Superior temporal gyrus (tissue), 1 donor: ENCODE data around the gene PTGR3.

Experiments used
- DNase-seq: peaks from one replicate; pipeline ENCODE4 v3.0.0-alpha.2; 2016; ENCODE audit errors: extremely low spot score

Gene PTGR3

GRCh38 chr18:75214766-75215510 is 6.0 kb upstream of the PTGR3 start:
- DNase-seq = no peak

GRCh38 chr18:75214332-75214690 is 5.4 kb upstream of the PTGR3 start:
- no peak for DNase-seq

GRCh38 chr18:75213611-75214331 is 4.8 kb upstream of the PTGR3 start:
- no peak for DNase-seq

- DNase-seq = peak; percentile 38
Measured at GRCh38 chr18:75212751-75213090, 3.8 kb upstream of the PTGR3 start.

GRCh38 chr18:75211953-75212750 is 3.2 kb upstream of the PTGR3 start:
- peak; percentile 24 for DNase-seq

- DNase-seq = no peak
Measured at GRCh38 chr18:75211626-75211952, 2.6 kb upstream of the PTGR3 start.

GRCh38 chr18:75211002-75211621 is 2.2 kb upstream of the PTGR3 start:
- DNase-seq = no peak

GRCh38 chr18:75210274-75211001 is 1.5 kb upstream of the PTGR3 start, which contains the start of gene TSHZ1:
TSHZ1 (plus strand) TSS chr18:75210797; CDS start chr18:75211877, 1,080 bp downstream.
- DNase-seq = peak; percentile 89

- no peak for DNase-seq
Measured at GRCh38 chr18:75209951-75210258, 966 bp upstream of the PTGR3 start.

GRCh38 chr18:75208836-75209128 is 157 bp downstream of the PTGR3 start:
- DNase-seq = no peak

GRCh38 chr18:75208155-75208835 is 644 bp downstream of the PTGR3 start:
- DNase-seq = no peak

- no peak for DNase-seq
Measured at GRCh38 chr18:75207310-75208154, 1.4 kb downstream of the PTGR3 start.

GRCh38 chr18:75206452-75207309 is 2.3 kb downstream of the PTGR3 start:
- DNase-seq = peak; percentile 38

GRCh38 chr18:75205514-75206132 is 3.3 kb downstream of the PTGR3 start:
- peak; percentile 15 for DNase-seq

GRCh38 chr18:75204732-75205513 is 4.0 kb downstream of the PTGR3 start:
- DNase-seq = no peak

GRCh38 chr18:75204269-75204731 is 4.6 kb downstream of the PTGR3 start:
- DNase-seq = no peak

- peak; percentile 42 for DNase-seq
Measured at GRCh38 chr18:75203416-75204268, 5.3 kb downstream of the PTGR3 start.
